ENCODE data around the gene STRADA. TPM values are rescaled to one million over a fixed set of nuclear protein-coding genes. Genes with fewer than 3 reads are reported as not detected.
A peak's percentile ranks its signal among the peaks of the same experiment; 100 is the strongest.

Gene STRADA
- total and polyA plus RNA-seq, 10 of the 15 experiments (the other 5 are each of a cell fraction or from before 2014, with no cell fraction given) = 13.3 to 54.1 (median 44.0) TPM

- intact Hi-C loops (cut with micrococcal nuclease; ENCODE audit: unreplicated experiment) (loop anchor here (1.0 to 2.0 kb wide), 3 partner anchors 32 to 102 kb away; partner anchors contain the start of genes CCDC47 and SMARCD2), in situ Hi-C loops (cut with MboI) (no loop called here)
- H4K20me1 ChIP-seq (ENCODE audit: control insufficient read depth, insufficient read depth) = no peaks in the 10 kb centered on the region
- H3K4me3 ChIP-seq = peak overlapping the region; percentile 96
- WGBS (ENCODE audit: insufficient coverage, insufficient replicate concordance, low lambda C conversion rate, missing lambda C conversion rate) = 0% methylated on average over 14 of the region's 14 CpGs
- H3K4me2 ChIP-seq (ENCODE audit: control insufficient read depth, insufficient read depth) = peak overlapping the region; percentile 84
- peak overlapping the region; percentile 97 for H3K27ac ChIP-seq (ENCODE audit: control insufficient read depth, insufficient read depth)
- ChIA-PET POLR2A (interaction anchor here (0.6 to 3.2 kb wide), 11 partner anchors 13 to 187 kb away, joined by 3 to 49 read pairs (median 4); partner anchors contain the start of genes CCDC47, DDX42 and LIMD2), CTCF (interaction anchor here (0.7 to 2.0 kb wide), 3 partner anchors 30 to 43 kb away, joined by 3 to 11 read pairs (median 3); no protein-coding TSS in a partner anchor), SMC1A (ENCODE audit: uncharacterized antibody, unreplicated experiment) (interaction anchor here (1.0 to 1.8 kb wide), 7 partner anchors 9 to 44 kb away, joined by 3 to 6 read pairs (median 4); no protein-coding TSS in a partner anchor), RAD21 (ENCODE audit: unreplicated experiment) (interaction anchor here (0.6 to 1.6 kb wide), 7 partner anchors 32 to 87 kb away, joined by 3 to 6 read pairs (median 3); partner anchors contain the start of genes CCDC47 and DDX42)
- H2AFZ ChIP-seq (ENCODE audit: control insufficient read depth, low read depth, low read length) = peak overlapping the region; percentile 80
- H3K4me1 ChIP-seq (ENCODE audit: control insufficient read depth, insufficient read depth, low read length) = peaks cover 11% of the 10 kb centered on the region
- H3K79me2 ChIP-seq (ENCODE audit: control insufficient read depth, insufficient read depth, low read length) = peaks cover 21% of the 10 kb centered on the region
- no peaks in the 10 kb centered on the region for H3K27me3 ChIP-seq (replicated peaks in 1 of 2; ENCODE audit: control insufficient read depth in 2 of 2, insufficient read depth in 2 of 2, low read length in 1 of 2)
- FAIRE-seq (no peak), ATAC-seq (peak; percentile 43), DNase-seq (ENCODE audit: low read depth, low spot score) (no peak)
- no peaks in the 10 kb centered on the region for H3K9me3 ChIP-seq (replicated peaks; ENCODE audit: control insufficient read depth, insufficient read depth, low read length)
- peak overlapping the region; percentile 97 for H3K9ac ChIP-seq (ENCODE audit: control insufficient read depth, insufficient read depth, low read length)
- TF ChIP-seq FOXK2 (IDR thresholded peaks at IDR 0.05) (no peak), TAF1 (IDR thresholded peaks at IDR 0.05; ENCODE audit: borderline replicate concordance, low read depth, low read length) (peak; percentile 68; the same call in 1 of the 2 replicates), BMI1 (IDR thresholded peaks at IDR 0.05; ENCODE audit: borderline replicate concordance) (no peak), ZNF217 (IDR thresholded peaks at IDR 0.05) (no peak), CREB1 (IDR thresholded peaks at IDR 0.05; ENCODE audit: low read depth) (0 out of 2 replicates have a peak, but pooled peaks have one; percentile 7), NFXL1 (IDR thresholded peaks at IDR 0.05; ENCODE audit: borderline replicate concordance) (no peak), SIN3A (IDR thresholded peaks at IDR 0.05; ENCODE audit: low read depth, low read length) (no peak), ZBED1 (IDR thresholded peaks at IDR 0.05; ENCODE audit: borderline replicate concordance) (no peak), RB1 (IDR thresholded peaks at IDR 0.05; ENCODE audit: borderline replicate concordance) (no peak), PAX5 (IDR thresholded peaks at IDR 0.05; ENCODE audit: borderline replicate concordance, low read depth, low read length) (no peak), BCLAF1 (IDR thresholded peaks at IDR 0.05) (no peak), STAT3 (IDR thresholded peaks at IDR 0.05; ENCODE audit: low read depth, low read length) (no peak), SUZ12 (IDR thresholded peaks at IDR 0.05; ENCODE audit: unreplicated experiment) (no peak), IKZF1 (conservative IDR thresholded peaks at IDR 0.05) (no peak)
- TF ChIP-seq, protein P1, sequence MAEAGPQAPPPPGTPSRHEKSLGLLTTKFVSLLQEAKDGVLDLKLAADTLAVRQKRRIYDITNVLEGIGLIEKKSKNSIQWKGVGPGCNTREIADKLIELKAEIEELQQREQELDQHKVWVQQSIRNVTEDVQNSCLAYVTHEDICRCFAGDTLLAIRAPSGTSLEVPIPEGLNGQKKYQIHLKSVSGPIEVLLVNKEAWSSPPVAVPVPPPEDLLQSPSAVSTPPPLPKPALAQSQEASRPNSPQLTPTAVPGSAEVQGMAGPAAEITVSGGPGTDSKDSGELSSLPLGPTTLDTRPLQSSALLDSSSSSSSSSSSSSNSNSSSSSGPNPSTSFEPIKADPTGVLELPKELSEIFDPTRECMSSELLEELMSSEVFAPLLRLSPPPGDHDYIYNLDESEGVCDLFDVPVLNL (IDR thresholded peaks at IDR 0.05; ENCODE audit: low read depth, low read length) = no peak
- TF ChIP-seq, protein P2, sequence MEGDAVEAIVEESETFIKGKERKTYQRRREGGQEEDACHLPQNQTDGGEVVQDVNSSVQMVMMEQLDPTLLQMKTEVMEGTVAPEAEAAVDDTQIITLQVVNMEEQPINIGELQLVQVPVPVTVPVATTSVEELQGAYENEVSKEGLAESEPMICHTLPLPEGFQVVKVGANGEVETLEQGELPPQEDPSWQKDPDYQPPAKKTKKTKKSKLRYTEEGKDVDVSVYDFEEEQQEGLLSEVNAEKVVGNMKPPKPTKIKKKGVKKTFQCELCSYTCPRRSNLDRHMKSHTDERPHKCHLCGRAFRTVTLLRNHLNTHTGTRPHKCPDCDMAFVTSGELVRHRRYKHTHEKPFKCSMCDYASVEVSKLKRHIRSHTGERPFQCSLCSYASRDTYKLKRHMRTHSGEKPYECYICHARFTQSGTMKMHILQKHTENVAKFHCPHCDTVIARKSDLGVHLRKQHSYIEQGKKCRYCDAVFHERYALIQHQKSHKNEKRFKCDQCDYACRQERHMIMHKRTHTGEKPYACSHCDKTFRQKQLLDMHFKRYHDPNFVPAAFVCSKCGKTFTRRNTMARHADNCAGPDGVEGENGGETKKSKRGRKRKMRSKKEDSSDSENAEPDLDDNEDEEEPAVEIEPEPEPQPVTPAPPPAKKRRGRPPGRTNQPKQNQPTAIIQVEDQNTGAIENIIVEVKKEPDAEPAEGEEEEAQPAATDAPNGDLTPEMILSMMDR (IDR thresholded peaks at IDR 0.05 in 2 of 3, conservative IDR thresholded peaks at IDR 0.05 in 1 of 3; ENCODE audit: control insufficient read depth in 2 of 3, extremely low read depth in 1 of 3, insufficient read depth in 1 of 3, low read depth in 3 of 3, low read length in 3 of 3) = no peak
- TF ChIP-seq, protein P3, sequence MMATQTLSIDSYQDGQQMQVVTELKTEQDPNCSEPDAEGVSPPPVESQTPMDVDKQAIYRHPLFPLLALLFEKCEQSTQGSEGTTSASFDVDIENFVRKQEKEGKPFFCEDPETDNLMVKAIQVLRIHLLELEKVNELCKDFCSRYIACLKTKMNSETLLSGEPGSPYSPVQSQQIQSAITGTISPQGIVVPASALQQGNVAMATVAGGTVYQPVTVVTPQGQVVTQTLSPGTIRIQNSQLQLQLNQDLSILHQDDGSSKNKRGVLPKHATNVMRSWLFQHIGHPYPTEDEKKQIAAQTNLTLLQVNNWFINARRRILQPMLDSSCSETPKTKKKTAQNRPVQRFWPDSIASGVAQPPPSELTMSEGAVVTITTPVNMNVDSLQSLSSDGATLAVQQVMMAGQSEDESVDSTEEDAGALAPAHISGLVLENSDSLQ (IDR thresholded peaks at IDR 0.05) = 0 out of 2 replicates have a peak, but pooled peaks have one; percentile 40
- H3K36me3 ChIP-seq (ENCODE audit: control insufficient read depth in 2 of 2, insufficient read depth in 2 of 2, low read length in 1 of 2) = peaks cover 3 to 6% of the 10 kb centered on the region in 2 experiments; a peak in 2 of 4 replicates
- BruUV-seq (replicated peaks) = no TSS peak
Measured at GRCh38 chr17:63741143-63741407, 524 bp downstream of the STRADA start.
